Fibroblast of skin of left biceps (primary cell): ENCODE results near the gene LRRC14B.
"Not testable (repeated sequence)": the region's sequence is repeated elsewhere in the genome, so short reads cannot be mapped to it uniquely, and the experiment has no call there.

Experiments used
- DNase-seq, 2 experiments: peaks; one replicate each; pipeline ENCODE4 v3.0.0-alpha.2; 2013; ENCODE audit warnings: low read depth in 2 of 2

The LRRC14B gene

GRCh38 chr5:192691-192969 lies 1.3 kb downstream of the LRRC14B start:
- DNase-seq, result no peak

GRCh38 chr5:192970-193831 lies 1.9 kb downstream of the LRRC14B start:
- no peak for DNase-seq

GRCh38 chr5:194102-194501 lies 2.8 kb downstream of the LRRC14B start:
- no peak for DNase-seq

DNA sequence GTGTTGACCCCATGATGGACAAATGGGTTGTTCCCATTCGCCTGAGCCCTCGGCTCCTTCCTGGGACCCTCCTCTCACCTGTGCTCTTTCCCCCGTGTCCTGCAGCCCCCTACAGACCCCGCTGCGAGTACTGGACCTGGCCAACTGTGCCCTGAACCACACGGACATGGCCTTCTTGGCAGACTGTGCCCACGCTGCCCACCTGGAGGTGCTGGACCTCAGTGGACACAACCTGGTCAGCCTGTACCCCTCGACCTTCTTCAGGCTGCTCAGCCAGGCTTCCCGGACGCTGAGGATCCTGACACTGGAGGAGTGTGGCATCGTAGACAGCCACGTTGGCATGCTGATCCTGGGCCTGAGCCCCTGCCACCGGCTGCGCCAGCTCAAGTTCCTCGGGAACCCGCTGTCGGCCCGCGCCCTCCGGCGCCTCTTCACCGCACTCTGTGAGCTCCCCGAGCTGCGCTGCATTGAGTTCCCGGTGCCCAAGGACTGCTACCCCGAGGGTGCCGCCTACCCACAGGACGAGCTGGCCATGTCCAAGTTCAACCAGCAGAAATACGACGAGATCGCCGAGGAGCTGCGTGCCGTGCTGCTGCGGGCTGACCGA lies 3.4 kb downstream of the LRRC14B start:
- DNase-seq, result no peak

DNA sequence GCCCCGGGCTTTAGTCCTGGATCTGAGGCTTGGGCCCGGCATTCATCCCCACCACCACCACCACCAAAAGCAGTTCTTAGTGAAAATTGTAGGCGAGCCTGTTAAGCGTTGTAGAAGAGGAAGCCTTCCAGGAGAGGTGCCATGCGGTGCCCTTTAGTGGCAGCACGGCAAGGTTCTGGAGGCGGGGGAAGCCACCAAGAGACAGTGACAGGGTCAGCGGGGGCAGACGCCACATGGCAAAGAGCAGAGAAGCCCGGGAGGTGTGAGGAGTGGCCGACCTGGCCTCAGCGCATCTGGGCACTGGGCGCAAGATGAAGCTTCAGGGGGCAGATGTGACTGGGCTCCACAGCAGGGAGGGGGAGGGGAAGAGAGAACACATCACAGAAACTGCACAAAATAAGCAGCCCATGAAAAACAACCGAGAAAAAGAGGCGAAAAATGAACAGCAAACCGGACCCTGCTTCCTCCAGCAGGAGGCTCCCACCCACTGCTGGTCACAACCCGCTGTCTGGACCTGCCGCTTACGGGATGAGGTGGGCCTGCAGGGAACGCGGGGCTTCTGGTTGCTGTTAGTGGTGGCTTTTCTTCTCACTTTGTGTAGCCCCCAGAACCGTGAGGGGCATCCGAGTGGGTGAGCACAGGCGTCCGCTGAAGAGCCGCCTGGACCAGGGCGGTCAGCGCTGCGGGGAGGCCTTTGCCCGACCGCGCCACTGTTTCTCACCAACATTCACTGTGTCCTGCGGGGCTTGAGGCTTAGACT lies 4.3 kb downstream of the LRRC14B start:
- DNase-seq, result no peak

DNA sequence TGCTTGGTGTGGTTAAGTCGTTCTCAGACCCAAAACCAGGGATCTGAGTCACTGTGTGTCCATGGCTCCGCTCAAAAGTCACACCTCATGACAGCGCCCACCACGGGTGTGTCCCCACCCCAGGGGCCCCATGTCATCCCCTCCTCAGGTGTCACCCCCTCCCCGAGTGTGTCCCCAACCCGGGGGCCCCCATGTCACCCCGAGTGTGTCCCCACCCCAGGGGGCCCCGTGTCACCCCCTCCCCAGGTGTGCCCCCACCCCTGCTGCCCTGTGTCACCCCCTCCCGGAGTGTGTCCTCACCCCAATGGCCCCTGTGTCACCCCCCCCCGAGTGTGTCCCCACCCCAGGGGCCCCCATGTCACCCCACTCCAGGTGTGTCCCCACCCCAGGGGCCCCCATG lies 5.1 kb downstream of the LRRC14B start:
- no peak for DNase-seq

DNA sequence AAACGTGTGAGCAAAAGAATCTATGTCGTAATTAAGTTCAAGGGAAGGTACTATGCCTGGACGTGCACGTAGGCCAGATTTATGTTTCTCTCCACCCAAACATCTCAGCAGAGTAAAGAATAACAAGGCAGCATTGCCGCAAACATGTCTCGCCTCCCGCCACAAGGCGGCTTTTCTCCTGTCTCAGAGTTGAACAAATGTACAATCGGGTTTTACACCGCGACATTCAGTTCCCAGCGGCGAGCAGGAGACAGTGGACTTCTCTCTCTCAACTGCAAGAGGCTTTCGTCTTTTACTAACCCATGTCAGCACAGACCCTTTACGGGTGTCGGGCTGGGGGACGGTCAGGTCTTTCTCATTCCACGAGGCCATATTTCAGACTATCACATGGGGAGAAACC lies 5.7 kb downstream of the LRRC14B start:
- DNase-seq, result not testable (repeated sequence)

GRCh38 chr5:197892-198489 lies 6.7 kb downstream of the LRRC14B start:
- no peak for DNase-seq

GRCh38 chr5:198516-199196 lies 7.4 kb downstream of the LRRC14B start:
- no peak for DNase-seq

DNA sequence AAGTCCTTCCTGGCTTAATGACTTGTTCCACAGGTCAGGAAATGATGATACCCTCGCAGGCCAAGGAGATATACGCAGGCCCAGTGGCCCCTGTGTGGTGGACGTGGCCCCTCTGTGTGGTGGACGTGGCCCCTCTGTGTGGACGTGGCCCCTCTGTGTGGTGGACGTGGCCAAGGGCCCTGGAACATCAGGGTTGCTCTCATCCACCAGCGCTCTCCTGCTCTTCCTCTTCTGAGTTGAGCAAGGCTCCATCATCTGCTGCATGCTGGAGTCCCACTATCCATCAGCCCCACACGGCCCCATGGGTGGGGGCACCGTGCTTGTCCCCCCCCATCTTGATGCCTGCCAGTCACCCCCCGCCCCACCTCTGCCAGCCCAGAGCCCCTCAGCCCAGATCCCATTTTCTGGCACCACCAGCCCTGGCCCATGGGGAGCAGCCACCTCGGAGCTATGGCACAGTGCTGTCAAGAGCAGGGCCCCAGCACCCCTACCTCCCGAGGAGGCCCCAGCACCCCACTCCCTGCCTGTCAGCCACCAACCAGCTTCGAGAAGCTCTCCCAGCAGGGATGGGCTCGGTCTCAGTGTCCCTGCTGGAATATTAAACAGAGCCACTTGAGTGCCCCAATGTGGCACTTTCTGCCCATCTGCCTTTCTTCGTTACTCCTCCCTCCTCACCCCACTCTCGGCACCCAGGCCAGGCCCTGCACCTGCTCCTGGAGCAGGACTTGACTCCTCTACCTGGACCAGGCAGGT lies 8.1 kb downstream of the LRRC14B start:
- DNase-seq, result no peak

DNA sequence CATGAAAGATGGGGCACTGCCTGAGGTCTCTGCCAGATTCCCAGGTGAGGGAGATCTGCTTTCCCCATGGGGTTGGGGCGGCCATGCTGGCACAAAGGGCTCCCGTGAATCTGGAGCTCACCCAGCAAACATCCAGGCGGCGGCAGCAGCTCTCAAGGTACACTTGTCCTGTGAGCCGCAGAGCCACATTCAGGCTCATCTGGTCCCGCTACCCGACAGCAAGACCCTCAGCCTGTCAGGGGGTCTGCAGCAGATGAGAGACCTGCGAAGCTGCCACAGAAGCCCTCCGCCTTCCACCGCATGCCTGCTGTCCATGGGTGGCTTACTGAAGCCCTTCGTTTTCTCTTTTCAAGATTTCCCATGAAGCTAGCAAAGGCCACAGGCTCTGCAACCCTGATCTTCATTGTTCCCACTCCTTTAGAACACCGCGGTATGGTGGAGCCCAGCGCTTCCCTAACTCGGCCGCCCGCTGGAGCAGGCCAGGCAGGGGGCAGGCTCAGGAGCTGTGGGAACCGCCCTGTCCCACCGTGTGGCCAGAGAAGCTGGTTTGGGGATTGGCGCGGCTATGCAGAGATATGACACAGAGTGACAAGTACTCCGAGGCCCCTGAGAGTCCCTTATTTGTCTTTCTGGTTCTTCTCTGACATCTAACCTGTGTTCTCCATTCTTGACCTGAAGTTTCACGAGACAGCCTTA lies 8.8 kb downstream of the LRRC14B start:
- no peak for DNase-seq

DNA sequence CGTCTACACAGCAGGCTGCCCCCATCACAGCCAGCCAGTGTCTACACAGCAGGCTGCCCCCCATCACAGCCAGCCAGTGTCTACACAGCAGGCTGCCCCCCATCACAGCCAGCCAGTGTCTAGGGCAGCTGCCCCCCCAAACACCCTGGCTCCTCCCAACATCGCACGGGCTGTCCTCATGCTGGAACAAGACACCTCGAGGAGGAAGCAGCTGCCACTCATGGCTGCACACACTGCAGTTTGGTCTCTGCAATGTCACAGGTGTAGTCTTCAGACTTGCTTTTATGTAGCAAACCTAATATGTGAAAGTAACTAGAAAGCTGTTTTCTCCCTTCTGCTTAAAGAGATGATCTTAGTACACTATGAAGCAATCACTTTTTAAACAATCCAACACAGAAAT lies 9.7 kb downstream of the LRRC14B start:
- no peak for DNase-seq

DNA sequence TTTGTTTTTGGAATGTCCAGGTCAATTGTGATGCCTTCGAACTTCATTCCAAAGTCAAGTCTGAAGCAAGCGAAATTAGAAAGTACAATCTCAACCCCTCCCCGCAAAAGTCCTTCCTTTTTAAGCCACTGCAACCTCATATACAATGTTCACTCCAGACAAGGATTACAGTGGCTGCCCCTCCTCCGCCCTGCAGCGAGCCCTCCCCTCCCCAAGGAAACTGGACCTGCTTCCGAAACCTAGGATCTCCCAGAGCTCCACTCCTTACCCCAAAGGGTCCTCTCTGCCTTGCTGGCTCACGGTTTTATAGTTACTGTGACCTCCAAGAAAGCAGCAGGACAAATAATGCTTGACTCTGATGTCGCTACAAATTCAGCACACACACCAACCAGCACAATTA lies 10.4 kb downstream of the LRRC14B start:
- DNase-seq, result no peak

GRCh38 chr5:203246-203930 lies 12.1 kb downstream of the LRRC14B start:
- DNase-seq, result no peak

GRCh38 chr5:204001-204400 lies 12.7 kb downstream of the LRRC14B start:
- no peak for DNase-seq

DNA sequence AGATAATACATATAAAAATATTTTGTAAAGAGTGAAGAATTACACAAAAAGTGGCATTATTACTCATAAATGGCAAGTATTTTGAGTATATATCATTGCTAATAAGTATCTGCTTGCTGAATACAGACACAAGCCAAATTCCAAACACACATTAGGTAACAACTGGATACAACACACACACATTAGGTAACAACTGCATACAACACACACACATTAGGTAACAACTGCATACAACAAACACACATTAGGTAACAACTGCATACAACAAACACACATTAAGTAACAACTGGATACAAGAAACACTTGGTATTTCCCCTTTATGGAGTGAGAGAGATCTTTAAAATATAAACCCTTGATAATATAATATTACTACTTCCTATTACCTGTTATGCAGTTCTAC lies 13.2 kb downstream of the LRRC14B start:
- DNase-seq, result no peak

DNA sequence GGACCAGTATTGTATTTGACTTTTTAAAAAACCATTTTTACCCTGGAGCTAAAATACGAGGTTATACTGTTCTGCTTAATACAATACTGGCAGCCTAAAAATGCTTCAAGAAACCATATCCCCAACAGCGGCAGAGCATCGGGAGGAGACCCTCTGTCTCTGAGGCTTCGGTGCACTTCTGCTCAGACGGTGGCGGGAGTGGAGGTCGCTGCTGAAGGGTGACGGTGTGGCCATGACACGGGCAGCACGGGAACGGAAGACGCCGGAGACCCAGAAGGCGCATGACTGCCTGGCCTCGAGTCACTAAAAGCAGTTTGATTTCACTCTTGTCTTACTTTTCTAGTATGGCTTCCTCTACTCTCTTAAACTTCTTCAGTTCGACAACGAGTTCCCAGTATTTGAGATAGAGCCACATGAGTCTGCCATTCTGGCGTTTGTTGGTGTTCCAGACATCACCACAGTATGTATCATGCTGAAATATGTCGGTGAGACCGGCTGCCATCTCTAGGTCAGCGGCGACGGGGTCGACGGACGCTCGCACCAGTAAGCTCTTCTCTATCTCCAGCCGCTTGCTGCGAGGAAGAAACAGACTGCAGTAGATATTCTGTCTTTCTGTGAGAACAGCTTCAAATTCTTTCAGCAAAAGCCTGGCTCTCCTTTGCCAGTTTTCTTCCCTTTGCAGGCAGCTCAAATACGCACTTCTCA lies 13.8 kb downstream of the LRRC14B start:
- DNase-seq, result no peak

DNA sequence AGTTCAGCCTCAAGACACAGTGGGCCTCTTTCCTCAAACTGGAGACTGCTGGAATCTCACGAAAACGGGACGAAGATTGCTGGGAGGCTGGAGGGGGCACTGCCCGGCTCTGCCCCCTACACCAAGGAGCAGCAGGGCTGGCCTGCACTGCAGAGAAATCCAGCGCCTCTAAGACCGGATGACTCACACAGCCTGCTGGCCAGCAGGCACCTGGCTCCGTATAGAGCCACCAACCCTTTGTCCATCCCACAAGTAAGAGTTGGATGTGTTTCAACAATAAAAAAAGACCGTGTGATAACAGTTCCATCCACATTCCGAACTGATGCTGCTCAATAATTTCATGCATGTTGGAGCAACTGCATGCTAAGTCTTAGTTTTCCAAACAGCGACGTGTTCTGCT lies 15.1 kb downstream of the LRRC14B start:
- DNase-seq, result no peak

GRCh38 chr5:206927-207536 lies 15.7 kb downstream of the LRRC14B start:
- DNase-seq, result no peak
